SH-SY5Y (cell line): Measurements from ENCODE around the gene NAV2.

Experiments
- GATA2 ChIP-seq: IDR thresholded peaks from 2 replicates; pipeline ENCODE4 v1.6.1; 2011; ENCODE audit warnings: mild to moderate bottlenecking, low read depth, low read length
- GATA3 ChIP-seq: IDR thresholded peaks from 2 replicates; pipeline ENCODE4 v1.6.1; 2011; ENCODE audit warnings: low read depth, mild to moderate bottlenecking, low read length, moderate library complexity

GRCh38 chr11:19980957-19981669 lies 268.5 kb downstream of the NAV2 start:
- TF ChIP-seq GATA2 (no peak), GATA3 (no peak)
